ENCODE results near the gene JUND. TPM values are rescaled to one million over a fixed set of nuclear protein-coding genes. Genes with fewer than 3 reads are reported as not detected.

Gene JUND
- total RNA-seq, 1 experiment from 2014 or later, result 103 TPM

- H3K79me1 ChIP-seq (ENCODE audit: insufficient read depth, low read depth, low read length, poor library complexity, severe bottlenecking), result no peaks in the 10 kb centered on the region
- no CpG with 5 or more reads among the region's 11 CpGs for WGBS (ENCODE audit: extremely low coverage, insufficient read length, low lambda C conversion rate)
- H3K27me3 ChIP-seq (ENCODE audit: insufficient read depth, low read length), result no peaks in the 10 kb centered on the region
- peaks cover 27 to 78% (median 64%) of the 10 kb centered on the region in 3 experiments for H3K36me3 Mint-ChIP-seq (ENCODE audit: insufficient read depth in 1 of 3, low read depth in 3 of 3)
- no peak overlapping the region for H3T11ph ChIP-seq (ENCODE audit: low read length)
- TF ChIP-seq CTCF (conservative IDR thresholded peaks at IDR 0.05), result no peak
- H3K56ac ChIP-seq (ENCODE audit: insufficient read length, low read depth, low read length), result no peak overlapping the region
- no peak overlapping the region for H4K91ac ChIP-seq (ENCODE audit: insufficient read length, low read depth, low read length)
- H3K14ac ChIP-seq (ENCODE audit: insufficient read depth, low read length), result no peak overlapping the region
- H4K20me1 ChIP-seq (ENCODE audit: control insufficient read depth, insufficient read depth, insufficient read length), result no peaks in the 10 kb centered on the region
- H2BK12ac ChIP-seq (ENCODE audit: insufficient read length, low read depth, low read length), result no peak overlapping the region
- H2BK5ac ChIP-seq (ENCODE audit: insufficient read length, low read length), result no peak overlapping the region
- no peak overlapping the region for H3K4me3 Mint-ChIP-seq
- no peak overlapping the region for H3K9ac ChIP-seq (ENCODE audit: extremely low read depth, insufficient read length, low read length)
- no peak overlapping the region for H2BK15ac ChIP-seq (ENCODE audit: low read depth, low read length)
- no peak for DNase-seq
- H3K4me1 ChIP-seq (ENCODE audit: insufficient read depth, low read length), result no peaks in the 10 kb centered on the region
- no peak overlapping the region for H2BK20ac ChIP-seq (ENCODE audit: low read depth, low read length, poor library complexity, severe bottlenecking)
- H2AK5ac ChIP-seq (ENCODE audit: insufficient read length, low read length), result no peak overlapping the region
- no peak overlapping the region for H3K27ac Mint-ChIP-seq
- no peak overlapping the region for H4K5ac ChIP-seq (ENCODE audit: insufficient read length, low read depth, low read length)
- H3K23me2 ChIP-seq (ENCODE audit: insufficient read length, low read depth, low read length, poor library complexity, severe bottlenecking), result no peaks in the 10 kb centered on the region
- H3K9me3 Mint-ChIP-seq, result no peaks in the 10 kb centered on the region
- no peak overlapping the region for H3K18ac ChIP-seq (ENCODE audit: insufficient read length, low read depth, low read length)
- no peak overlapping the region for H2AFZ ChIP-seq (ENCODE audit: low read length)
- H3K4ac ChIP-seq (ENCODE audit: low read depth, low read length), result no peak overlapping the region
- no peaks in the 10 kb centered on the region for H3K9me3 ChIP-seq (ENCODE audit: control insufficient read depth, low read depth, low read length)
- H3K23ac ChIP-seq (ENCODE audit: insufficient read length, low read depth, low read length), result no peak overlapping the region
- H2BK120ac ChIP-seq (ENCODE audit: low read depth, low read length, poor library complexity, severe bottlenecking), result no peak overlapping the region
- no peaks in the 10 kb centered on the region for H3K27me3 Mint-ChIP-seq (ENCODE audit: low read depth)
- H3K79me2 ChIP-seq (ENCODE audit: insufficient read depth, low read length), result no peaks in the 10 kb centered on the region
- no peak overlapping the region for H3K27ac ChIP-seq (ENCODE audit: insufficient read length, low read depth, low read length)
- H3K4me2 ChIP-seq (ENCODE audit: insufficient read depth, insufficient read length, low read length), result no peak overlapping the region
- no peak overlapping the region for H4K8ac ChIP-seq (replicated peaks; ENCODE audit: insufficient read length, low read depth, low read length)
- peaks cover under 1 to 6% of the 10 kb centered on the region in 2 experiments; a peak in 2 of 4 replicates for H3K4me1 Mint-ChIP-seq
Observed at GRCh38 chr19:18312092-18312534, 30.7 kb upstream of the JUND start.

Data from H9 (cell line).